HEK293 (cell line): Measurements from ENCODE around the gene ZBTB5.
"Not testable (repeated sequence)": the region's sequence is repeated elsewhere in the genome, so short reads cannot be mapped to it uniquely, and the experiment has no call there.

Source experiments
- CTCF ChIA-PET: fragments of 350-600 bp; formaldehyde crosslinking; extraction: SDS; loops from one replicate; lab custom pipeline; 2021; ENCODE audit warnings: antibody characterized with exemption; lab: Yijun Ruan, JAX
- POLR2A ChIA-PET: fragments of 300-600 bp; formaldehyde crosslinking; extraction: SDS; loops from one replicate; lab custom pipeline; 2020; ENCODE audit warnings: antibody characterized with exemption, inconsistent platforms; lab: Yijun Ruan, JAX
- H3K27ac ChIP-seq: fragments of 200-500 bp; sonication (Bioruptor generic); 2 replicates; pipeline ENCODE4 v1.5.1; 2014; ENCODE audit warnings: low read depth, low read length, control low read depth, inconsistent platforms; ENCODE audit errors: extremely low read depth
- H3K36me3 ChIP-seq, 2 experiments: fragments of 200-500 bp in 1 of 2; sonication (Bioruptor generic) in 1 of 2; 1 replicate in 1 of 2; 2 replicates in 1 of 2; pipeline ENCODE4 v1.5.1; 2014 to 2017; ENCODE audit warnings: inconsistent platforms in 2 of 2, low read length in 2 of 2; ENCODE audit not compliant: control insufficient read depth in 2 of 2, insufficient read depth in 1 of 2
- H3K4me1 ChIP-seq: fragments of 200-500 bp; sonication (Bioruptor generic); 2 replicates; pipeline ENCODE4 v1.5.1; 2014; ENCODE audit warnings: mild to moderate bottlenecking, low read length, inconsistent platforms; ENCODE audit not compliant: control insufficient read depth, insufficient read depth
- H3K4me3 ChIP-seq: 2 replicates; pipeline ENCODE4 v1.5.1; 2011; ENCODE audit warnings: low read depth, mild to moderate bottlenecking, control low read depth, low read length, moderate library complexity
- H3K9me3 ChIP-seq: fragments of 200-500 bp; sonication (Bioruptor generic); 2 replicates; pipeline ENCODE4 v1.5.1; 2014; ENCODE audit warnings: low read depth, low read length, inconsistent platforms; ENCODE audit not compliant: control insufficient read depth, insufficient read depth
- KLF16 ChIP-seq: fragments of 450-650 bp; formaldehyde crosslinking; IDR thresholded peaks from 2 replicates; pipeline ENCODE4 v1.5.1; 2017; ENCODE audit warnings: missing biosample characterization, missing genetic modification characterization
- REST ChIP-seq: fragments of 450-650 bp; formaldehyde crosslinking; IDR thresholded peaks from 2 replicates; pipeline ENCODE4 v1.5.1; 2016; ENCODE audit warnings: missing biosample characterization, missing genetic modification characterization
- TRIM28 ChIP-seq: IDR thresholded peaks from 2 replicates; pipeline ENCODE4 v1.6.1; 2011; ENCODE audit warnings: low read length, control low read depth, borderline replicate concordance
- ZBTB11 ChIP-seq: fragments of 450-650 bp; formaldehyde crosslinking; conservative IDR thresholded peaks from 2 replicates; pipeline ENCODE4 v1.5.1; 2016; ENCODE audit warnings: low read depth, missing biosample characterization, missing genetic modification characterization
- ZBTB8A ChIP-seq: fragments of 450-650 bp; formaldehyde crosslinking; IDR thresholded peaks from 2 replicates; pipeline ENCODE4 v1.5.1; 2016; ENCODE audit warnings: missing biosample characterization, missing genetic modification characterization
- ZNF211 ChIP-seq: fragments of 450-650 bp; formaldehyde crosslinking; IDR thresholded peaks from 2 replicates; pipeline ENCODE4 v1.5.1; 2016; ENCODE audit warnings: low read depth, missing biosample characterization, missing genetic modification characterization
- ZNF223 ChIP-seq: fragments of 450-650 bp; formaldehyde crosslinking; IDR thresholded peaks from 2 replicates; pipeline ENCODE4 v1.5.1; 2016; ENCODE audit warnings: missing biosample characterization, missing genetic modification characterization
- ZNF248 ChIP-seq: fragments of 450-650 bp; formaldehyde crosslinking; IDR thresholded peaks from 2 replicates; pipeline ENCODE4 v1.5.1; 2017; ENCODE audit warnings: missing biosample characterization, missing genetic modification characterization
- ZNF394 ChIP-seq: fragments of 450-650 bp; formaldehyde crosslinking; IDR thresholded peaks from 2 replicates; pipeline ENCODE4 v1.5.1; 2016; ENCODE audit warnings: missing biosample characterization, missing genetic modification characterization, mild to moderate bottlenecking, moderate library complexity, borderline replicate concordance
- ZNF426 ChIP-seq: fragments of 450-650 bp; formaldehyde crosslinking; IDR thresholded peaks from 2 replicates; pipeline ENCODE4 v1.5.1; 2017; ENCODE audit warnings: missing biosample characterization, missing genetic modification characterization, mild to moderate bottlenecking, inconsistent platforms, moderate library complexity
- ZNF518A ChIP-seq: fragments of 450-650 bp; formaldehyde crosslinking; conservative IDR thresholded peaks from 2 replicates; pipeline ENCODE4 v1.5.1; 2016; ENCODE audit warnings: low read depth, missing biosample characterization, missing genetic modification characterization
- ZNF544 ChIP-seq: fragments of 450-650 bp; formaldehyde crosslinking; IDR thresholded peaks from 2 replicates; pipeline ENCODE4 v1.5.0; 2017; ENCODE audit warnings: missing biosample characterization, missing genetic modification characterization
- ZNF555 ChIP-seq: fragments of 450-650 bp; formaldehyde crosslinking; conservative IDR thresholded peaks from 2 replicates; pipeline ENCODE4 v1.5.1; 2017; ENCODE audit warnings: missing biosample characterization, mild to moderate bottlenecking, missing genetic modification characterization, inconsistent platforms
- ZNF558 ChIP-seq: fragments of 450-650 bp; formaldehyde crosslinking; IDR thresholded peaks from 2 replicates; pipeline ENCODE4 v1.5.1; 2016; ENCODE audit warnings: missing biosample characterization, missing genetic modification characterization
- ZNF623 ChIP-seq: fragments of 450-650 bp; formaldehyde crosslinking; IDR thresholded peaks from 2 replicates; pipeline ENCODE4 v1.5.1; 2016; ENCODE audit warnings: missing biosample characterization, missing genetic modification characterization
- ZNF626 ChIP-seq: fragments of 450-650 bp; sonication (Bioruptor Pico); formaldehyde crosslinking; IDR thresholded peaks from 2 replicates; pipeline ENCODE4 v1.5.1; 2018; ENCODE audit warnings: missing biosample characterization, missing genetic modification characterization, inconsistent platforms
- ZNF664 ChIP-seq: fragments of 450-650 bp; formaldehyde crosslinking; IDR thresholded peaks from 2 replicates; pipeline ENCODE4 v1.5.1; 2016; ENCODE audit warnings: missing biosample characterization, missing genetic modification characterization
- ZNF677 ChIP-seq: fragments of 450-650 bp; IDR thresholded peaks from 2 replicates; pipeline ENCODE4 v1.5.0; 2018; ENCODE audit warnings: missing biosample characterization, mild to moderate bottlenecking, missing genetic modification characterization, moderate library complexity
- ZNF785 ChIP-seq: fragments of 450-650 bp; formaldehyde crosslinking; IDR thresholded peaks from 2 replicates; pipeline ENCODE4 v1.5.1; 2016; ENCODE audit warnings: missing biosample characterization, missing genetic modification characterization

Gene ZBTB5

GRCh38 chr9:37398464-37399025 lies 66.7 kb downstream of the ZBTB5 start:
- H3K9me3 ChIP-seq, result no peaks in the 10 kb centered on the region
- POLR2A ChIA-PET, result no interaction called here
- no peaks in the 10 kb centered on the region for H3K4me1 ChIP-seq
- no peak overlapping the region for H3K4me3 ChIP-seq
- no peak overlapping the region for H3K27ac ChIP-seq
- TF ChIP-seq ZNF211, result no peak
- TF ChIP-seq ZNF626 (tag by site-specific recombination), result no peak
- no peak for TF ChIP-seq TRIM28
- TF ChIP-seq ZNF677 (tag by site-specific recombination), result no peak
- no peak for TF ChIP-seq ZNF785
- no peak for TF ChIP-seq ZNF223 (tag by site-specific recombination)
- TF ChIP-seq ZNF248, result no peak
- TF ChIP-seq ZNF544 (tag by site-specific recombination), result no peak
- TF ChIP-seq KLF16 (tag by site-specific recombination), result no peak
- no peaks in the 10 kb centered on the region for H3K36me3 ChIP-seq
- CTCF ChIA-PET, result interaction anchor here (0.5 to 1.4 kb wide), 3 partner anchors 9 to 384 kb away, joined by 3 to 4 read pairs (median 4); no protein-coding TSS in a partner anchor

GRCh38 chr9:37397948-37398347 lies 67.3 kb downstream of the ZBTB5 start:
- H3K36me3 ChIP-seq, POLR2A ChIA-PET, H3K9me3 ChIP-seq, H3K4me3 ChIP-seq, H3K27ac ChIP-seq, H3K4me1 ChIP-seq: not testable (repeated sequence)
- TF ChIP-seq ZNF426, result peak; percentile 62
- peak; percentile 49; the same call in 1 of the 2 replicates for TF ChIP-seq ZNF623 (tag by site-specific recombination)
- 0 out of 2 replicates have a peak, but pooled peaks have one; percentile 18 for TF ChIP-seq ZNF558 (tag by site-specific recombination)
- peak; percentile 74 for TF ChIP-seq ZNF518A (tag by site-specific recombination)
- TF ChIP-seq ZBTB8A, result peak; percentile 40; the same call in 1 of the 2 replicates
- 0 out of 2 replicates have a peak, but pooled peaks have one; percentile 13 for TF ChIP-seq ZNF664 (tag by site-specific recombination)
- peak; percentile 48 for TF ChIP-seq ZNF555
- peak; percentile 58 for TF ChIP-seq ZBTB11
- peak; percentile 88 for TF ChIP-seq ZNF394 (tag by site-specific recombination)
- peak; percentile 34; the same call in 1 of the 2 replicates for TF ChIP-seq REST
- CTCF ChIA-PET, result interaction anchor here (0.6 to 1.4 kb wide), 2 partner anchors 8 to 13 kb away, joined by 3 to 4 read pairs; no protein-coding TSS in a partner anchor
